GM23338 (cell line): Measurements from ENCODE around the gene TWIST2. TPM values are rescaled to one million over a fixed set of nuclear protein-coding genes. Genes with fewer than 3 reads are reported as not detected.

Source experiments
- ATAC-seq: fragments of 200-7000 bp; cut with Tn5 transposase; 3 replicates; pipeline ENCODE4 v1.9.1; 2020
- DNase-seq: peaks from one replicate; pipeline ENCODE4 v3.0.0-alpha.2; 2015; ENCODE audit warnings: low spot score
- H2AFZ ChIP-seq: fragments of 200-600 bp; sonication (generic); 2 replicates; pipeline ENCODE4 v1.8.0; 2016; ENCODE audit warnings: antibody characterized with exemption, mild to moderate bottlenecking, moderate library complexity
- H3F3A ChIP-seq: fragments of 200-600 bp; sonication (generic); replicated peaks from 2 replicates; pipeline ENCODE4 v1.8.0; 2017; ENCODE audit warnings: antibody characterized with exemption, mixed run types, low read depth
- H3K27ac ChIP-seq: fragments of 200-600 bp; sonication (generic); 2 replicates; pipeline ENCODE4 v1.6.1; 2016; ENCODE audit warnings: low read depth
- H3K27me3 ChIP-seq: fragments of 200-600 bp; sonication (generic); 2 replicates; pipeline ENCODE4 v1.8.0; 2016; ENCODE audit warnings: mild to moderate bottlenecking, mixed run types, moderate library complexity; ENCODE audit not compliant: insufficient read depth
- H3K36me3 ChIP-seq: fragments of 200-600 bp; sonication (generic); 2 replicates; pipeline ENCODE4 v1.8.0; 2016; ENCODE audit warnings: mild to moderate bottlenecking; ENCODE audit not compliant: insufficient read depth
- H3K4me1 ChIP-seq: fragments of 200-600 bp; sonication (generic); 2 replicates; pipeline ENCODE4 v1.8.0; 2016; ENCODE audit warnings: mild to moderate bottlenecking, moderate library complexity; ENCODE audit not compliant: insufficient read depth
- H3K4me2 ChIP-seq: fragments of 200-600 bp; sonication (generic); 2 replicates; pipeline ENCODE4 v1.7.1; 2017; ENCODE audit warnings: mixed run types
- H3K4me3 ChIP-seq: fragments of 200-600 bp; sonication (generic); 2 replicates; pipeline ENCODE4 v1.6.1; 2016; ENCODE audit warnings: mixed run types
- H3K79me2 ChIP-seq: fragments of 200-600 bp; sonication (generic); replicated peaks from 2 replicates; pipeline ENCODE4 v1.8.0; 2017; ENCODE audit warnings: mild to moderate bottlenecking; ENCODE audit not compliant: insufficient read depth
- H3K9me2 ChIP-seq: fragments of 200-600 bp; sonication (generic); 2 replicates; pipeline ENCODE4 v1.8.0; 2017; ENCODE audit not compliant: insufficient read depth
- H4K20me1 ChIP-seq: fragments of 200-600 bp; sonication (generic); replicated peaks from 2 replicates; pipeline ENCODE4 v1.8.0; 2017; ENCODE audit warnings: mild to moderate bottlenecking; ENCODE audit not compliant: insufficient read depth
- H3K27ac Mint-ChIP-seq: 2 replicates; pipeline ENCODE4 v1.8.0; 2020; ENCODE audit warnings: inconsistent platforms, mild to moderate bottlenecking, moderate library complexity, mixed read lengths
- H3K27me3 Mint-ChIP-seq: 3 replicates; pipeline ENCODE4 v1.8.0; 2022; ENCODE audit warnings: low read depth, mild to moderate bottlenecking, moderate library complexity, mixed read lengths, inconsistent platforms; ENCODE audit not compliant: insufficient read depth, poor library complexity
- H3K36me3 Mint-ChIP-seq: 3 replicates; pipeline ENCODE4 v1.8.0; 2021; ENCODE audit warnings: low read depth, mild to moderate bottlenecking, inconsistent platforms, moderate library complexity, mixed read lengths
- H3K4me1 Mint-ChIP-seq: 3 replicates; pipeline ENCODE4 v1.8.0; 2020; ENCODE audit warnings: mild to moderate bottlenecking, inconsistent platforms, mixed read lengths
- H3K4me3 Mint-ChIP-seq: 3 replicates; pipeline ENCODE4 v1.8.0; 2021; ENCODE audit warnings: moderate library complexity, mild to moderate bottlenecking, inconsistent platforms, mixed read lengths
- H3K9me3 Mint-ChIP-seq: 3 replicates; pipeline ENCODE4 v1.8.0; 2020; ENCODE audit warnings: moderate library complexity, mild to moderate bottlenecking, inconsistent platforms, mixed read lengths
- CREB1 ChIP-seq: fragments of 250-450 bp; sonication (Bioruptor Pico); IDR thresholded peaks from 2 replicates; pipeline ENCODE4 v1.5.0; 2020; ENCODE audit warnings: low read depth, mild to moderate bottlenecking, moderate library complexity
- ETS1 ChIP-seq: IDR thresholded peaks from 2 replicates; pipeline ENCODE4 v1.6.1; 2016; ENCODE audit warnings: antibody characterized with exemption
- EZH2 ChIP-seq: fragments of 200-600 bp; sonication (generic); IDR thresholded peaks from one replicate; pipeline ENCODE4 v1.8.0; 2017; ENCODE audit warnings: antibody characterized with exemption, mild to moderate bottlenecking, low read depth; ENCODE audit not compliant: unreplicated experiment
- EZH2phosphoT487 ChIP-seq: fragments of 200-600 bp; sonication (generic); IDR thresholded peaks from one replicate; pipeline ENCODE4 v1.8.1; 2018; ENCODE audit warnings: antibody characterized with exemption; ENCODE audit not compliant: unreplicated experiment
- JUNB ChIP-seq: IDR thresholded peaks from one replicate; pipeline ENCODE4 v1.6.1; 2016; ENCODE audit warnings: antibody characterized with exemption; ENCODE audit not compliant: unreplicated experiment
- NANOG ChIP-seq: IDR thresholded peaks from 2 replicates; pipeline ENCODE4 v1.6.1; 2016; ENCODE audit warnings: antibody characterized with exemption, borderline replicate concordance
- POLR2AphosphoS5 ChIP-seq: IDR thresholded peaks from 2 replicates; pipeline ENCODE4 v1.6.1; 2016; ENCODE audit warnings: antibody characterized with exemption, low read depth
- STAT1 ChIP-seq: IDR thresholded peaks from one replicate; pipeline ENCODE4 v1.6.1; 2016; ENCODE audit warnings: antibody characterized with exemption; ENCODE audit not compliant: unreplicated experiment
- ZNF114 ChIP-seq: fragments of 250-450 bp; sonication (Bioruptor Pico); IDR thresholded peaks from 2 replicates; pipeline ENCODE4 v1.5.0; 2020; ENCODE audit warnings: mild to moderate bottlenecking, moderate library complexity
- ZNF331 ChIP-seq: fragments of 250-450 bp; sonication (Bioruptor Pico); IDR thresholded peaks from 2 replicates; pipeline ENCODE4 v1.5.0; 2020; ENCODE audit warnings: low read depth, mild to moderate bottlenecking, moderate library complexity
- ZNF462 ChIP-seq: fragments of 250-450 bp; sonication (Bioruptor Pico); IDR thresholded peaks from 2 replicates; pipeline ENCODE4 v1.5.0; 2020; ENCODE audit warnings: mild to moderate bottlenecking, moderate library complexity
- polyA plus RNA-seq: library from polyadenylated mRNA; unstranded; fragments of >200 nt; fragmentation: Nextera tagmentation; extraction: Ambion mirVana; gene quantifications from 2 replicates; pipeline ENCODE4 v1.2.1, GENCODE V29; 2016
- total RNA-seq: library from RNA; depleted of rRNA; stranded (reverse); fragments of >200 nt; shearing (Covaris generic); gene quantifications from 2 replicates; pipeline ENCODE4 v1.2.3, GENCODE V29; 2014
- TF ChIP-seq, protein P1 (sequence below): IDR thresholded peaks from one replicate; pipeline ENCODE4 v1.6.1; 2018; ENCODE audit warnings: antibody characterized with exemption; ENCODE audit not compliant: unreplicated experiment
- TF ChIP-seq, protein P2 (sequence below), 2 experiments: fragments of 200-600 bp in 1 of 2; sonication (generic) in 1 of 2; conservative IDR thresholded peaks; 2 replicates each; pipeline versions ENCODE4 v1.5.1 to v1.6.1; 2016 to 2017; ENCODE audit warnings: antibody characterized with exemption in 2 of 2, low read depth in 2 of 2, mild to moderate bottlenecking in 2 of 2, moderate library complexity in 1 of 2

TWIST2 gene
- total and polyA plus RNA-seq, 2 experiments from 2014 or later = 7.0 to 12.5 TPM

DNA sequence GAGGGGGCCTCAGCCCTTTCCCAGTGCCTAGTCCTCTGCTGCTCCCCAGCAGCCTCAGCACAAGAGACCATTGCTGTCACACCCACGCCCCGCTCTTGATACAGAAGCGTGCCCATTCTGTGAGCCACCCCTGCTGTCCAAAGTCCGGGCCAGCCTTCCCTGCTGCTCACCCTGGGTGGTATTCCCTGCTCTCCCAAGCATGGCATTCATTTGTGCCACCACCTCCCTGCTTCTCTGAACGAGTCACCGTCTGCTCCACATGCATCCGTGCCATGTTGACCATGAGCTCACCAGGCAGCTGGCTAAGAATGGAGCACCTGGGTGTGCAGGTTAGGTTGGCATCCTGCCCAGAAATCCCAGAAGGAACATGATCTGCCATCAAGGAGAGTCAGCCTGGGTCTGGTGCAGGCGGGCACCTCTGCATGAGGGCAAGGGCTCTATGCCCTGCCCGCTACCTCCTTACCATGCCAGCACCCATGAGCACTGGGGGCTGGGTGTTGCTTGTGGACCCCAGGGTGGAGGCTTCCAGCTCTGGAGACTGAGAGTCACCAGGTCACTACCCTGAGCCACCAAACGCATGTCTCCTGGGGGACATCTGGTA lies 63.0 kb downstream of the TWIST2 start:
- H4K20me1 ChIP-seq = no peaks in the 10 kb centered on the region
- TF ChIP-seq ZNF462 (CRISPR knock-in tag) (no peak), STAT1 (no peak), EZH2phosphoT487 (no peak), ZNF114 (CRISPR knock-in tag) (no peak), NANOG (no peak), EZH2 (no peak), ETS1 (no peak), JUNB (no peak), CREB1 (CRISPR knock-in tag) (no peak), ZNF331 (no peak), POLR2AphosphoS5 (no peak)
- TF ChIP-seq, protein P1, sequence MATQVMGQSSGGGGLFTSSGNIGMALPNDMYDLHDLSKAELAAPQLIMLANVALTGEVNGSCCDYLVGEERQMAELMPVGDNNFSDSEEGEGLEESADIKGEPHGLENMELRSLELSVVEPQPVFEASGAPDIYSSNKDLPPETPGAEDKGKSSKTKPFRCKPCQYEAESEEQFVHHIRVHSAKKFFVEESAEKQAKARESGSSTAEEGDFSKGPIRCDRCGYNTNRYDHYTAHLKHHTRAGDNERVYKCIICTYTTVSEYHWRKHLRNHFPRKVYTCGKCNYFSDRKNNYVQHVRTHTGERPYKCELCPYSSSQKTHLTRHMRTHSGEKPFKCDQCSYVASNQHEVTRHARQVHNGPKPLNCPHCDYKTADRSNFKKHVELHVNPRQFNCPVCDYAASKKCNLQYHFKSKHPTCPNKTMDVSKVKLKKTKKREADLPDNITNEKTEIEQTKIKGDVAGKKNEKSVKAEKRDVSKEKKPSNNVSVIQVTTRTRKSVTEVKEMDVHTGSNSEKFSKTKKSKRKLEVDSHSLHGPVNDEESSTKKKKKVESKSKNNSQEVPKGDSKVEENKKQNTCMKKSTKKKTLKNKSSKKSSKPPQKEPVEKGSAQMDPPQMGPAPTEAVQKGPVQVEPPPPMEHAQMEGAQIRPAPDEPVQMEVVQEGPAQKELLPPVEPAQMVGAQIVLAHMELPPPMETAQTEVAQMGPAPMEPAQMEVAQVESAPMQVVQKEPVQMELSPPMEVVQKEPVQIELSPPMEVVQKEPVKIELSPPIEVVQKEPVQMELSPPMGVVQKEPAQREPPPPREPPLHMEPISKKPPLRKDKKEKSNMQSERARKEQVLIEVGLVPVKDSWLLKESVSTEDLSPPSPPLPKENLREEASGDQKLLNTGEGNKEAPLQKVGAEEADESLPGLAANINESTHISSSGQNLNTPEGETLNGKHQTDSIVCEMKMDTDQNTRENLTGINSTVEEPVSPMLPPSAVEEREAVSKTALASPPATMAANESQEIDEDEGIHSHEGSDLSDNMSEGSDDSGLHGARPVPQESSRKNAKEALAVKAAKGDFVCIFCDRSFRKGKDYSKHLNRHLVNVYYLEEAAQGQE = no peak
- TF ChIP-seq, protein P2, sequence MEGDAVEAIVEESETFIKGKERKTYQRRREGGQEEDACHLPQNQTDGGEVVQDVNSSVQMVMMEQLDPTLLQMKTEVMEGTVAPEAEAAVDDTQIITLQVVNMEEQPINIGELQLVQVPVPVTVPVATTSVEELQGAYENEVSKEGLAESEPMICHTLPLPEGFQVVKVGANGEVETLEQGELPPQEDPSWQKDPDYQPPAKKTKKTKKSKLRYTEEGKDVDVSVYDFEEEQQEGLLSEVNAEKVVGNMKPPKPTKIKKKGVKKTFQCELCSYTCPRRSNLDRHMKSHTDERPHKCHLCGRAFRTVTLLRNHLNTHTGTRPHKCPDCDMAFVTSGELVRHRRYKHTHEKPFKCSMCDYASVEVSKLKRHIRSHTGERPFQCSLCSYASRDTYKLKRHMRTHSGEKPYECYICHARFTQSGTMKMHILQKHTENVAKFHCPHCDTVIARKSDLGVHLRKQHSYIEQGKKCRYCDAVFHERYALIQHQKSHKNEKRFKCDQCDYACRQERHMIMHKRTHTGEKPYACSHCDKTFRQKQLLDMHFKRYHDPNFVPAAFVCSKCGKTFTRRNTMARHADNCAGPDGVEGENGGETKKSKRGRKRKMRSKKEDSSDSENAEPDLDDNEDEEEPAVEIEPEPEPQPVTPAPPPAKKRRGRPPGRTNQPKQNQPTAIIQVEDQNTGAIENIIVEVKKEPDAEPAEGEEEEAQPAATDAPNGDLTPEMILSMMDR (conservative IDR thresholded peaks at IDR 0.05; ENCODE audit: low read depth in 2 of 2) = no peak
- Mint-ChIP-seq H3K4me3 (no peak overlapping the region), H3K27ac (no peak overlapping the region), H3K4me1 (peaks cover 9% of the 10 kb centered on the region), H3K27me3 (peaks cover 11% of the 10 kb centered on the region), H3K9me3 (no peaks in the 10 kb centered on the region), H3K36me3 (no peaks in the 10 kb centered on the region; the same call in 2 of the 3 replicates)
- H3K4me3 ChIP-seq = no peak overlapping the region
- H3K79me2 ChIP-seq = no peaks in the 10 kb centered on the region
- DNase-seq (no peak), ATAC-seq (no peak)
- no peaks in the 10 kb centered on the region for H3K36me3 ChIP-seq
- H3K27me3 ChIP-seq = no peaks in the 10 kb centered on the region
- no peak overlapping the region for H3K27ac ChIP-seq
- H3K4me1 ChIP-seq = no peaks in the 10 kb centered on the region
- H2AFZ ChIP-seq = no peak overlapping the region
- H3K9me2 ChIP-seq = no peaks in the 10 kb centered on the region
- 0 out of 2 replicates have a peak, but pooled peaks cover 5% of the 10 kb centered on the region for H3F3A ChIP-seq
- no peak overlapping the region for H3K4me2 ChIP-seq
